Limb (tissue), 2 donors: ENCODE measurements around the gene AP3D1.
"Not testable (repeated sequence)": the region's sequence is repeated elsewhere in the genome, so short reads cannot be mapped to it uniquely, and the experiment has no call there.

ENCODE experiments used
- DNase-seq, 2 donors: peaks; one replicate each; pipeline ENCODE4 v3.0.0-alpha.2; 2016; ENCODE audit errors: extremely low spot score in 2 of 2

The AP3D1 gene

DNA sequence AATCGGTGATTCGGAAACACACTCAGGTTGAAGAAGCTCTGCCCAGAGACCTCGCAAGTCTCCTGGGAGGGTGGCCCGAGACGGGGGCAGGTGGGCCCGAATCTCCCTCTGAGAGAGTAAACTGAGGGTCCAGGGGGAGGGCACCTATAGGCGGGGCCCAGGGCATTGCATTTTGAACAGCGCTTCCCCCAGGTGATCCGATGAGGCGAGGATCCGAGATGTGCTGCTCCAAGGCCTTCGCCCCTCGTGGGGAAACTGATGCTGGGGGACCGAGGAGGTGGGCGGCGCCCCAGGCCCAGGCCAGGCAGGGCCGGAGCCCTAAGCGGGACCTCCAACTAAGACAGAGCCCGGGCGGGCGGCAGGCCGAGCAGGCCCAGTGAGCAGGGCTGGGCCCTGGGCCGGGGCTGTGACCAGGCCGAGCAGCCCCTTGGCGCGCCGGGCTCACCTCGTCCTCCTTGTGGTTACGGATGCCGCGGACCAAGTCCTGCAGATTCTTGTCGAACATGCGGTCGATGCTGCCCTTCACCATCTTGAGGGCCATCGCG lies 500 bp downstream of the AP3D1 start:
- DNase-seq: peak in 1 of 2 donors; percentile 62

- no peak for DNase-seq
Observed at GRCh38 chr19:2149980-2150793, 1.2 kb downstream of the AP3D1 start.

GRCh38 chr19:2148482-2149135 lies 2.8 kb downstream of the AP3D1 start:
- DNase-seq: no peak

GRCh38 chr19:2145831-2146241 lies 5.5 kb downstream of the AP3D1 start:
- DNase-seq: no peak

- no peak for DNase-seq
Observed at GRCh38 chr19:2144190-2144589, 7.2 kb downstream of the AP3D1 start.

DNA sequence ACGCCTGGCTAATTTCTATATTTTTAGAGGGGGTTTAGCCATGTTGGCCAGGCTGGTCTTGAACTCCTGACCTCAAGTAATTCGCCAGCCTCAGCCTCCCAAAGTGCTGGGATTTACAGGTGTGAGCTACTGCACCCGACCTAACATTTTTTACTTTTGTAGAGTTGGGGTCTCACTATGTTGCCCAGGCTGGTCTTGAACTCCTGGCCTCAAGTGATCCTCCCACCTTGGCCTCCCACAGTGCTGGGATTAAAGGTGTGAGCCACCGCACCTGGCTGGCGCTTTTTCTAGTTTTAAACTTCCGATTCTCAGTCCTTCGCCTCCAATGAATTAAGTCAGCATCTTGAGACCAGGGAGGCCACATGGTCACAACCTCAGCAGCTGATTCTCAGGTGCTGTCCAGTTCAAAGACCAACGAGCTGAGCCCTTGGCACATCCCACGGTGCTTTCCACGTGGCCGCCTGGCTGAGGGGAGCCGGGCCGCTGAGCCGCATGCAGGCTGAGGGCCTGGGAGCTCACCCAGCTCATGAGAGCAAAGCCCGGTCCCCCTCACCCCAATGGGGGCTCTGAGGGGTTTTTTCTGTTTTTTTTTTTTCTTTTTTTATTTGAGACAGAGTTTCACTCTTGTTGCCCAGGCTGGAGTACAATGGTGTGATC lies 9.1 kb downstream of the AP3D1 start:
- no peak for DNase-seq

- no peak for DNase-seq
Observed at GRCh38 chr19:2140138-2140569, 11.2 kb downstream of the AP3D1 start.

- peak in 1 of 2 donors; percentile 48 for DNase-seq
Observed at GRCh38 chr19:2139385-2140137, 11.8 kb downstream of the AP3D1 start.

DNA sequence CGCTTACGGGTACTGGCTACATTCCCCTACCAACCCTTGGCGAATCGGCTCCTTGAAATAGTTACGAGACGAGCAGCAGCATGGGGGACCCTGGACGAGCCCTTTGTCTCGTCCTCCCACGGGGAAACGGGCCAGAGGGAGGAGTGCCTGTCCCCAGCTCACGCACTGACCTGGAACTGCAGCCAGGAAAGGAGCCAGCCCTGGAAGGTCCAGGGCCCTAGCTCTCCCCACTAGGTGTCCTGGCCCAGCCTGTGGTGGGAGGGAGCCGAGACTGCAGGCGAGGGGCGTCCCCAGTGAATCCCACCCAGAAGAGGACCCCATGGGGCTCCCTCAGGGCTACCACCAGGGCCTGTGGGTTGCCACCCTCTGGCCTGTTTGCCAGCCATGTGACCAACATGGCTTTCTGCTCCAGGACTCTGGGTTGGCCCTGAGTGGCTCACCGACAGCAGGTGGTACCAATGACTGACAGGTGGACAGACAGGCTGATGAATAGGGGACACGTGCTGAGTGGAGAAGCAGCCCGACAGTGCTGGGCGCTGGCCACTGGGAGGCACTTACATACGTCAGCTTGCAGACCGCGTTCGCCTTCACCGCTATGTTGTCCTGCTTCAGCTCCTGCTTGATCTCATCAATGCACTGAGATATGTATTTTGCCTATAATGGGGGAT lies 13.2 kb downstream of the AP3D1 start:
- no peak for DNase-seq

DNA sequence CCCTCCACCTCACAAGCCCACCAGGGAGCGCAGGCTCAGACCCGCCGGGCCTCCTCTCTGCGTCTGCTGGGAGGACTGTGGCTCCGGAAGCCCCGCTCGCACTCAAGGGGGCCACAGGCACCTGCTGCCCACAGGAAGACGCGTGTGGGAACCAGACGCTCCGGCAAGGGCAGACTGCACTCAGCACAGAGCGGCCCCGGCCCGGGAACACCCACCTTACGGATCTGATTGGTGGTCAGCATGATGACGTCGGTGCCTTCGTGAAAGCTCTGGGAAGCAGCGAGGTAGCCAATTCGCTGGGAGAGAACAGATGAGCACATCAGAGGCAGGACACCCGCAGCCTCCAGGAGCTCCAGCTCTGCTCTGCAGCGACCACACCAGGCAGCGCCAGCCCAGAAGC lies 14.6 kb downstream of the AP3D1 start:
- DNase-seq: no peak

- no peak for DNase-seq
Observed at GRCh38 chr19:2135474-2136402, 15.6 kb downstream of the AP3D1 start.

GRCh38 chr19:2132731-2133490 lies 18.5 kb downstream of the AP3D1 start:
- no peak for DNase-seq

DNA sequence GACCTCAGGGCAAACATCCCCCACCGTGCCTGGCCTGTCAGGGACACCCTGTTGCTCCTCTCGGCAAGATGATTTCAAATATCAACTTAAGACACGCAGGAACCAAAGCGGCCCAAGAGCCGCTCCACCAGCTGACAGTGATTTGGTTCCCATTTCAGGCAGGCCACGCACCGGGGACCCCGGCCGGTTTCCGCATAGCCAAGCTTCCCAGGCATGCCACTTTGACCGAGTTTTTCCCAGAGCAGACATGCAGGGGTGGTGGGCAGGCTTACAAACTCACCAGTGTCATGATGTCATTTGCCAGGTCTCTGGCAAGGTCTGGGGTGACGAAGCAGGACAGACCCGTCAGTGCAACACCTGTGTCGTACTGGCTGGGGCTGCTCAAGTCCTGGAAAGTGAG lies 19.2 kb downstream of the AP3D1 start:
- DNase-seq: no peak

- DNase-seq: not testable (repeated sequence)
Observed at GRCh38 chr19:2131012-2131975, 20.1 kb downstream of the AP3D1 start.

DNA sequence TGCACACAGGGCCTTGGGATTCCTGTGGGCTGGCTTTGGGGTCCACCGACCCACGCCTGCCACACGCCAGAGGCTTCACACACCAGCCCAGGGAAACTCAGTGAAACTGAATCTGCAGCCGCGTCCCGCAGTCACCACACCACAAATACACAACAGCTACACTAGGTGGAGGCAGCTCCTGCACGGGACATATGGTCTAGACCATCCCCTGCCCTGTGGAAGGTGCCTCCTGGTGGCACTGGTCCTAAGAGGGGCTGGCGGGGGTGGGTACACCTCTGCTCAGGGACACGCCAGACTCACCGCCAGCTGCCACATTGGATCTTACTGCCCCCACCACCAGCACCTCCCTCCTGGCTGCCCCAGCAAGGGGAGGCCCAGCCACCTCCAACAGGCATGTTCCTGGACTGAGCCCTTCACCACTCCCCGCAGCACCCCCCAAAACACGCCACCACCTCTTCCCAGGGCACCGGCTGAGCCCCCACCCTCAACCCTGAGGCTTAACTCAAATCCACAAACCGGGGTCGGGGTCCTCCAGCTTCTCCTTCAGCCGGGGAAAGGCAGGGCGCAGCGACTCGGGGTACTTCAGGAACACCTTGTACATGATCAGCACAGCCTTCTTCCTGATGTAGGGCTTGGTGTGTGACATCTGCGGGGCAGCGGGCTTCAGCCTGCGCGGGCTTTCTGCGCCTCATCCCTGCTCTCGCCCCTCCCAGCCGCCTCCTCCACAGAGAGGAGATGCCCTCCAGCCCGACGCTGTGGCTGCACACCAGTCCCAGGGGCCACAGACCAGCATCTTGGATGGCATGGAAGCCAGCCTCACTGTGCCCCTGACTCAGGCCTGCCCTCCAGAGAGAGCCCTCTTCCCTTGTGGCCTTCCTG lies 21.2 kb downstream of the AP3D1 start:
- no peak for DNase-seq

GRCh38 chr19:2129486-2129885 lies 21.9 kb downstream of the AP3D1 start:
- DNase-seq: peak in 1 of 2 donors; percentile 17

DNA sequence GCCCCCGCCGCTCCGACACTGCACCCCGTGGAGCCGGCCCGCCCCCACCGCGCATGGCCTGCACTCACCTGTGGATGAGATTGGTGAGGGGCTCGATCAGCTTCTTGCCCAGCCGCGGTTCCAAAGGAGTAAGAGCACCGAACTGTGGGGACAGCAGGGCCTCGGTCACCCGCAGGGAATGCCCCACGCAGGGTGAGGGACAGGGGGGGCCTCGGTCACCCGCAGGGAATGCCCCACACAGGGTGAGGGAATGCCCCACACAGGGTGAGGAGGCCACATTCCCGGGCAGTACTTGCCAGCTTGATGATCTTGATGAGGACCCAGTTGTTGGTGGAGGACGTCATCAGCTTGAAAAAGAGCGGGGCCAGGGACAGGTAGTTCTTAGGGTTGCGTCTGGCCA lies 22.3 kb downstream of the AP3D1 start:
- DNase-seq: no peak
